H1 (cell line): ENCODE data around the gene RNF144A. TPM values are rescaled to one million over a fixed set of nuclear protein-coding genes. Genes with fewer than 3 reads are reported as not detected.

Experiments
- CTCF ChIA-PET: fragments of 300-600 bp; sonication (Branson Sonifier 250); formaldehyde crosslinking; loops from one replicate; lab custom pipeline; 2021; ENCODE audit not compliant: partially characterized antibody; lab: Charles Lee
- POLR2A ChIA-PET: fragments of 300-600 bp; sonication (Branson Sonifier 250); formaldehyde crosslinking; loops from one replicate; lab custom pipeline; 2021; ENCODE audit warnings: inconsistent platforms; ENCODE audit not compliant: partially characterized antibody; lab: Charles Lee
- DNase-seq, 2 experiments: peaks; one replicate each; pipeline versions ENCODE4 v3.0.0 to v3.0.0-alpha.2; 2010 to 2022; ENCODE audit warnings: low spot score in 2 of 2, low read depth in 1 of 2, mixed read lengths in 1 of 2
- FAIRE-seq: peaks from 2 replicates; lab custom pipeline; 2011; peaks lifted over from hg19 to GRCh38; lab: Jason Lieb, UNC
- H2AFZ ChIP-seq: 2 replicates; pipeline ENCODE4 v1.8.1; 2012; ENCODE audit warnings: low read length, inconsistent platforms
- H2AK5ac ChIP-seq: 2 replicates; pipeline ENCODE4 v1.6.1; 2013; ENCODE audit warnings: low read depth, low read length
- H2BK120ac ChIP-seq: replicated peaks from 2 replicates; pipeline ENCODE3; 2013; ENCODE audit warnings: low read depth, low read length, inconsistent platforms
- H2BK12ac ChIP-seq: 2 replicates; pipeline ENCODE4 v1.6.1; 2013; ENCODE audit warnings: low read depth, low read length
- H2BK15ac ChIP-seq: 2 replicates; pipeline ENCODE4 v1.6.1; 2013; ENCODE audit warnings: low read length
- H2BK20ac ChIP-seq: 2 replicates; pipeline ENCODE4 v1.6.1; 2013; ENCODE audit warnings: low read length
- H2BK5ac ChIP-seq: 2 replicates; pipeline ENCODE4 v1.6.1; 2013; ENCODE audit warnings: low read depth, low read length
- H3K14ac ChIP-seq: 2 replicates; pipeline ENCODE4 v1.6.1; 2013; ENCODE audit warnings: inconsistent platforms; ENCODE audit not compliant: insufficient read length
- H3K18ac ChIP-seq: 2 replicates; pipeline ENCODE4 v1.6.1; 2013; ENCODE audit warnings: low read length; ENCODE audit errors: extremely low read depth
- H3K23ac ChIP-seq: 2 replicates; pipeline ENCODE4 v1.6.1; 2013; ENCODE audit warnings: inconsistent platforms; ENCODE audit not compliant: insufficient read length
- H3K23me2 ChIP-seq: 2 replicates; pipeline ENCODE4 v1.6.1; 2013; ENCODE audit warnings: low read depth, low read length
- H3K27ac ChIP-seq: 2 replicates; pipeline ENCODE4 v1.6.1; 2011; ENCODE audit warnings: low read depth, low read length, inconsistent platforms
- H3K27me3 ChIP-seq, 4 experiments: replicated peaks in 1 of 4; 1 replicate in 1 of 4; 2 replicates in 3 of 4; pipeline versions ENCODE4 v1.6.1 to v1.8.1; 2011 to 2013; ENCODE audit warnings: low read length in 3 of 4, mild to moderate bottlenecking in 3 of 4, inconsistent platforms in 2 of 4, mixed read lengths in 2 of 4, moderate library complexity in 1 of 4; ENCODE audit not compliant: control insufficient read depth in 3 of 4, insufficient read depth in 3 of 4; ENCODE audit errors: extremely low read depth in 1 of 4
- H3K36me3 ChIP-seq, 4 experiments: 2 replicates each; pipeline versions ENCODE4 v1.6.1 to v1.8.1; 2011 to 2013; ENCODE audit warnings: mild to moderate bottlenecking in 4 of 4, low read length in 3 of 4, moderate library complexity in 2 of 4, control low read depth in 1 of 4, inconsistent platforms in 1 of 4; ENCODE audit not compliant: insufficient read depth in 4 of 4, control insufficient read depth in 2 of 4
- H3K4ac ChIP-seq: replicated peaks from 2 replicates; pipeline ENCODE3; 2013; ENCODE audit warnings: low read length, low read depth, mixed read lengths, inconsistent platforms; ENCODE audit not compliant: insufficient read length
- H3K4me1 ChIP-seq, 4 experiments: replicated peaks in 1 of 4; 1 replicate in 1 of 4; 2 replicates in 3 of 4; pipeline versions ENCODE4 v1.6.1 to v1.8.1; 2011 to 2013; ENCODE audit warnings: low read length in 3 of 4, inconsistent platforms in 2 of 4, mixed read lengths in 1 of 4; ENCODE audit not compliant: insufficient read depth in 4 of 4, control insufficient read depth in 3 of 4
- H3K4me2 ChIP-seq, 2 experiments: 2 replicates each; pipeline versions ENCODE4 v1.6.1 to v1.8.1; 2011 to 2013; ENCODE audit warnings: low read depth in 2 of 2, low read length in 2 of 2, control low read depth in 1 of 2, inconsistent platforms in 1 of 2, mild to moderate bottlenecking in 1 of 2; ENCODE audit not compliant: insufficient read depth in 1 of 2
- H3K4me3 ChIP-seq, 4 experiments: fragments of 200-600, 300-600 bp in 1 of 4; sonication (generic), shearing (Covaris generic), sonication (Bioruptor Twin) in 1 of 4; 2 replicates each; pipeline versions ENCODE4 v1.5.1 to v1.8.1; 2011 to 2016; ENCODE audit warnings: low read length in 4 of 4, low read depth in 3 of 4, control low read depth in 2 of 4, inconsistent platforms in 2 of 4, mild to moderate bottlenecking in 2 of 4, mixed read lengths in 1 of 4, moderate library complexity in 1 of 4; ENCODE audit not compliant: insufficient read depth in 2 of 4; ENCODE audit errors: extremely low read depth in 1 of 4
- H3K56ac ChIP-seq: replicated peaks from 2 replicates; pipeline ENCODE3; 2013; ENCODE audit warnings: low read depth, mild to moderate bottlenecking, mixed read lengths, low read length, inconsistent platforms; ENCODE audit not compliant: insufficient read length
- H3K79me1 ChIP-seq: 2 replicates; pipeline ENCODE4 v1.6.1; 2013; ENCODE audit warnings: low read depth, low read length, control low read depth
- H3K79me2 ChIP-seq, 2 experiments: 2 replicates each; pipeline versions ENCODE4 v1.6.1 to v1.8.1; 2012 to 2013; ENCODE audit warnings: low read length in 2 of 2, mild to moderate bottlenecking in 2 of 2, inconsistent platforms in 1 of 2; ENCODE audit not compliant: insufficient read depth in 2 of 2, control insufficient read depth in 1 of 2
- H3K9ac ChIP-seq, 4 experiments: replicated peaks in 1 of 4; 1 replicate in 1 of 4; 2 replicates in 3 of 4; pipeline versions ENCODE4 v1.6.1 to v1.8.1; 2011 to 2013; ENCODE audit warnings: low read depth in 3 of 4, low read length in 3 of 4, control low read depth in 2 of 4, mild to moderate bottlenecking in 2 of 4, moderate library complexity in 2 of 4, inconsistent platforms in 1 of 4; ENCODE audit errors: extremely low read depth in 1 of 4
- H3K9me3 ChIP-seq, 2 experiments: 2 replicates each; pipeline versions ENCODE4 v1.6.1 to v1.8.1; 2012 to 2013; ENCODE audit warnings: mild to moderate bottlenecking in 2 of 2, moderate library complexity in 2 of 2, control low read depth in 1 of 2, inconsistent platforms in 1 of 2, low read depth in 1 of 2, low read length in 1 of 2, mixed read lengths in 1 of 2; ENCODE audit not compliant: insufficient read depth in 2 of 2
- H4K20me1 ChIP-seq, 2 experiments: replicated peaks in 1 of 2; 2 replicates each; pipeline versions ENCODE3 to v1.8.1; 2011 to 2013; ENCODE audit warnings: inconsistent platforms in 2 of 2, low read length in 2 of 2, mild to moderate bottlenecking in 1 of 2; ENCODE audit not compliant: insufficient read depth in 2 of 2, control insufficient read depth in 1 of 2
- H4K5ac ChIP-seq: 2 replicates; pipeline ENCODE4 v1.6.1; 2013; ENCODE audit warnings: low read length, low read depth, mixed read lengths, inconsistent platforms; ENCODE audit not compliant: insufficient read length
- H4K8ac ChIP-seq: 2 replicates; pipeline ENCODE4 v1.8.0; 2013; ENCODE audit warnings: mild to moderate bottlenecking, moderate library complexity, low read length, inconsistent platforms; ENCODE audit not compliant: insufficient read depth; ENCODE audit errors: extremely low read depth
- H4K91ac ChIP-seq: replicated peaks from 2 replicates; pipeline ENCODE3; 2013; ENCODE audit warnings: low read length, mixed read lengths, inconsistent platforms; ENCODE audit not compliant: insufficient read length
- CBX5 ChIP-seq: fragments of 300-800, 300-1000 bp; sonication (generic); IDR thresholded peaks from 2 replicates; pipeline ENCODE4 v1.7.1; 2016; ENCODE audit warnings: antibody characterized with exemption, low read length, low read depth
- CBX8 ChIP-seq: fragments of 300-800, 300-1000 bp; sonication (generic); IDR thresholded peaks from 2 replicates; pipeline ENCODE4 v1.7.1; 2016; ENCODE audit warnings: low read depth, low read length, borderline replicate concordance
- EGR1 ChIP-seq: IDR thresholded peaks from 2 replicates; pipeline ENCODE4 v1.6.1; 2011; ENCODE audit warnings: low read depth, low read length, borderline replicate concordance
- FOSL1 ChIP-seq: IDR thresholded peaks from 2 replicates; pipeline ENCODE4 v1.6.1; 2011; ENCODE audit warnings: mild to moderate bottlenecking, low read depth, low read length, moderate library complexity; ENCODE audit not compliant: insufficient read depth
- NANOG ChIP-seq: IDR thresholded peaks from 2 replicates; pipeline ENCODE4 v1.6.1; 2011; ENCODE audit warnings: low read length, low read depth, mild to moderate bottlenecking, inconsistent platforms; ENCODE audit not compliant: insufficient read depth, poor library complexity, severe bottlenecking
- POLR2AphosphoS5 ChIP-seq: IDR thresholded peaks from 2 replicates; pipeline ENCODE4 v1.6.1; 2011; ENCODE audit warnings: low read depth, low read length
- POU5F1 ChIP-seq: IDR thresholded peaks from 2 replicates; pipeline ENCODE4 v1.6.1; 2011; ENCODE audit warnings: low read depth, mild to moderate bottlenecking, low read length, moderate library complexity
- RXRA ChIP-seq: IDR thresholded peaks from 2 replicates; pipeline ENCODE4 v1.6.1; 2011; ENCODE audit warnings: low read depth, mild to moderate bottlenecking, low read length, moderate library complexity; ENCODE audit not compliant: insufficient read depth
- SIRT6 ChIP-seq: IDR thresholded peaks from one replicate; pipeline ENCODE4 v1.7.1; 2012; ENCODE audit warnings: low read length, inconsistent platforms
- SIX5 ChIP-seq: IDR thresholded peaks from 2 replicates; pipeline ENCODE4 v1.6.1; 2011; ENCODE audit warnings: mild to moderate bottlenecking, low read depth, low read length
- YY1 ChIP-seq: IDR thresholded peaks from 2 replicates; pipeline ENCODE4 v1.6.1; 2011; ENCODE audit warnings: low read depth, mild to moderate bottlenecking, low read length
- WGBS, 2 experiments: shearing (Covaris generic) in 1 of 2; methylation state at CpG; one replicate each; pipeline versions ENCODE4 v1.1.6 to v1.1.7; 2013 to 2015; ENCODE audit warnings: low lambda C conversion rate in 2 of 2, mixed read lengths in 2 of 2, inconsistent platforms in 1 of 2, low coverage in 1 of 2, missing lambda C conversion rate in 1 of 2; ENCODE audit not compliant: insufficient replicate concordance in 2 of 2, insufficient coverage in 1 of 2, insufficient read length in 1 of 2; ENCODE audit errors: extremely low coverage in 1 of 2, missing lambda C conversion rate in 1 of 2; 5-methylcytosine and 5-hydroxymethylcytosine counted together
- polyA plus RNA-seq, 7 experiments: library from polyadenylated mRNA; depleted of rRNA in 3 of 7; stranded (reverse) in 5 of 7; unstranded in 2 of 7; fragments of >200 nt in 5 of 7; fragments of 200-250 nt in 2 of 7; gene quantifications; 1 replicate in 5 of 7; 2 replicates in 1 of 7; 4 replicates in 1 of 7; pipeline versions ENCODE4 v1.2.1 to v1.2.3, GENCODE V29; 2011 to 2013; ENCODE audit warnings: missing spikeins in 2 of 7, mixed read lengths in 2 of 7
- total RNA-seq: library from RNA; stranded (reverse); fragmentation: NEBNext Ultra II Directional; extraction: Animal tissue kit (Norgen Biotek cat#: 25700); gene quantifications from 2 replicates; pipeline ENCODE4 v1.2.1, GENCODE V29; 2021

The RNF144A gene
- total and polyA plus RNA-seq, 2 of the 8 experiments (the other 6 are each of a cell fraction or from before 2014, with no cell fraction given) = 14.0 to 15.0 TPM

- DNase-seq = no peak
- H3K4me1 ChIP-seq = peaks cover 0 to 9% (median 2%) of the 10 kb centered on the region in 4 experiments; a peak in 3 of 7 replicates
- TF ChIP-seq EGR1 (no peak), YY1 (no peak), POLR2AphosphoS5 (no peak), SIX5 (no peak), CBX8 (no peak), POU5F1 (no peak), SIRT6 (no peak), FOSL1 (no peak), CBX5 (no peak), NANOG (no peak), RXRA (no peak)
Observed at GRCh38 chr2:7020939-7021470, 103.8 kb downstream of the RNF144A start.

More at GRCh38 chr2:7020939-7021470, 103.8 kb downstream of the RNF144A start:
- Histone ChIP-seq H3K23ac (no peak overlapping the region), H2BK20ac (no peak overlapping the region), H3K23me2 (no peaks in the 10 kb centered on the region), H4K20me1 (no peaks in the 10 kb centered on the region), H2BK5ac (no peak overlapping the region), H3K79me2 (no peaks in the 10 kb centered on the region), H3K4me3 (no peak overlapping the region), H3K9ac (no peak overlapping the region), H4K91ac (no peak overlapping the region), H3K18ac (no peak overlapping the region), H2AK5ac (no peak overlapping the region), H3K4me2 (no peak overlapping the region), H3K9me3 (no peaks in the 10 kb centered on the region), H3K4ac (no peak overlapping the region), H3K27me3 (no peaks in the 10 kb centered on the region), H2AFZ (no peak overlapping the region), H2BK15ac (no peak overlapping the region), H3K14ac (no peak overlapping the region), H2BK120ac (no peak overlapping the region), H3K36me3 (peaks cover 0 to 9% (median 2%) of the 10 kb centered on the region in 4 experiments; a peak in 2 of 8 replicates), H4K5ac (no peak overlapping the region), H4K8ac (no peak overlapping the region), H3K56ac (no peak overlapping the region), H3K79me1 (no peaks in the 10 kb centered on the region), H2BK12ac (no peak overlapping the region), H3K27ac (no peak overlapping the region)
- CTCF ChIA-PET = interaction anchor here (1.0 to 4.7 kb wide), 5 partner anchors 8 to 63 kb away, joined by 4 to 30 read pairs (median 8); no protein-coding TSS in a partner anchor
- 85% methylated on average over 11 of the region's 11 CpGs; no CpG with 5 or more reads in 1 of the 2 experiments for WGBS, 2 experiments
- FAIRE-seq = no peak
- POLR2A ChIA-PET = no interaction called here
